OCI-LY7 (cell line): ENCODE results near the gene THYN1. TPM values are rescaled to one million over a fixed set of nuclear protein-coding genes. Genes with fewer than 3 reads are reported as not detected.

Experiments
- BruUV-seq: library from RNA; stranded (reverse); fragments of 400-500 nt; replicated peaks from 2 replicates; lab custom pipeline; 2021; lab: Mats Ljungman, UMichigan
- CTCF ChIA-PET: fragments of 300-600 bp; sonication (Branson Sonifier 250); formaldehyde crosslinking; loops from one replicate; lab custom pipeline; 2022; ENCODE audit warnings: antibody characterized with exemption; ENCODE audit not compliant: unreplicated experiment; lab: Charles Lee
- POLR2A ChIA-PET: fragments of 300-600 bp; sonication (Branson Sonifier 250); formaldehyde crosslinking; loops from one replicate; lab custom pipeline; 2022; ENCODE audit warnings: antibody characterized with exemption; lab: Charles Lee
- DNase-seq: peaks from one replicate; pipeline ENCODE4 v3.0.0-alpha.2; 2015; ENCODE audit warnings: low spot score
- H2AFZ ChIP-seq: fragments of 200-600 bp; sonication (generic), shearing (Covaris generic); 2 replicates; pipeline ENCODE4 v1.6.1; 2014; ENCODE audit warnings: mild to moderate bottlenecking, antibody characterized with exemption, low read length, moderate library complexity
- H3K27ac ChIP-seq: fragments of 200-600 bp; sonication (generic); 2 replicates; pipeline ENCODE4 v1.5.1; 2014; ENCODE audit warnings: mixed run types, low read depth, mild to moderate bottlenecking, moderate library complexity, low read length, inconsistent platforms; ENCODE audit not compliant: poor library complexity, severe bottlenecking
- H3K36me3 ChIP-seq: fragments of 200-600 bp; sonication (generic); 2 replicates; pipeline ENCODE4 v1.6.1; 2014; ENCODE audit warnings: mild to moderate bottlenecking, antibody characterized with exemption, low read length, moderate library complexity, mixed read lengths; ENCODE audit not compliant: insufficient read depth
- H3K4me1 ChIP-seq: fragments of 200-600 bp; sonication (generic); 2 replicates; pipeline ENCODE4 v1.5.1; 2014; ENCODE audit warnings: mild to moderate bottlenecking, low read length; ENCODE audit not compliant: insufficient read depth, poor library complexity, severe bottlenecking
- H3K4me2 ChIP-seq: fragments of 200-600 bp; sonication (generic); 2 replicates; pipeline ENCODE4 v1.6.1; 2014; ENCODE audit warnings: mild to moderate bottlenecking, low read length
- H3K4me3 ChIP-seq: fragments of 200-600 bp; sonication (generic); 2 replicates; pipeline ENCODE4 v1.5.1; 2014; ENCODE audit warnings: mild to moderate bottlenecking, low read depth, low read length; ENCODE audit not compliant: poor library complexity, severe bottlenecking
- H3K79me2 ChIP-seq: fragments of 200-600 bp; sonication (generic); 2 replicates; pipeline ENCODE4 v1.6.1; 2016; ENCODE audit warnings: low read depth, mild to moderate bottlenecking, low read length, moderate library complexity, mixed read lengths; ENCODE audit not compliant: insufficient read depth
- H3K9me2 ChIP-seq: fragments of 200-600 bp; sonication (generic); 2 replicates; pipeline ENCODE4 v1.6.1; 2016; ENCODE audit warnings: mild to moderate bottlenecking, low read length, mixed read lengths; ENCODE audit not compliant: insufficient read depth
- H3K9me3 ChIP-seq: fragments of 200-600 bp; sonication (generic); 2 replicates; pipeline ENCODE4 v1.6.1; 2014; ENCODE audit warnings: mild to moderate bottlenecking, mixed run types, low read length, mixed read lengths
- H4K20me1 ChIP-seq: fragments of 200-600 bp; sonication (generic); 2 replicates; pipeline ENCODE4 v1.6.1; 2014; ENCODE audit warnings: mild to moderate bottlenecking, antibody characterized with exemption, low read length, moderate library complexity, mixed read lengths; ENCODE audit not compliant: insufficient read depth
- CTCF ChIP-seq: fragments of 200-600 bp; sonication (generic); conservative IDR thresholded peaks from 2 replicates; pipeline ENCODE4 v1.5.1; 2014; ENCODE audit warnings: mild to moderate bottlenecking, antibody characterized with exemption, low read length, moderate library complexity, mixed read lengths
- EZH2phosphoT487 ChIP-seq: fragments of 200-600 bp; sonication (generic); IDR thresholded peaks from 2 replicates; pipeline ENCODE4 v1.6.1; 2018; ENCODE audit warnings: low read depth, borderline replicate concordance, mild to moderate bottlenecking, mixed run types, antibody characterized with exemption, low read length, moderate library complexity, mixed read lengths
- intact Hi-C: fragments of 100-400 bp; cut with micrococcal nuclease; formaldehyde crosslinking; loops from one replicate; pipeline ENCODE4 v1.10.0; 2022; ENCODE audit not compliant: unreplicated experiment
- total RNA-seq, 2 experiments: library from RNA; depleted of rRNA in 1 of 2; stranded (reverse); fragments of >200 nt in 1 of 2; shearing (Covaris generic) in 1 of 2; gene quantifications; 2 replicates each; pipeline ENCODE4 v1.2.3, GENCODE V29; 2014 to 2022

Gene THYN1
- total RNA-seq, 2 experiments from 2014 or later = 51.6 to 101 TPM

- ChIA-PET POLR2A (interaction anchor here (1.3 kb wide), 1 partner anchor 27 kb away, joined by 4 read pairs; no protein-coding TSS in a partner anchor), CTCF (no interaction called here)
- H3K9me3 ChIP-seq = no peaks in the 10 kb centered on the region
- intact Hi-C loops = no loop called here
- no peaks in the 10 kb centered on the region for H4K20me1 ChIP-seq
- no peak overlapping the region for H3K27ac ChIP-seq
- TF ChIP-seq EZH2phosphoT487 (no peak), CTCF (no peak)
- H3K4me3 ChIP-seq = no peak overlapping the region
- no peak overlapping the region for H3K4me2 ChIP-seq
- peaks cover 26% of the 10 kb centered on the region; the same call in 1 of the 2 replicates for H3K36me3 ChIP-seq
- no peaks in the 10 kb centered on the region for H3K9me2 ChIP-seq
- H2AFZ ChIP-seq = no peak overlapping the region
- no peaks in the 10 kb centered on the region for H3K79me2 ChIP-seq
- H3K4me1 ChIP-seq = peaks cover 16% of the 10 kb centered on the region
- BruUV-seq = no TSS peak
- DNase-seq = no peak
Observed at GRCh38 chr11:134260983-134261382, 7.8 kb upstream of the THYN1 start.

GRCh38 chr11:134260503-134260902, 7.4 kb upstream of the THYN1 start:
- H3K36me3 ChIP-seq = peaks cover 26% of the 10 kb centered on the region; the same call in 1 of the 2 replicates
- POLR2A ChIA-PET = interaction anchor here (1.3 kb wide), 1 partner anchor 26 kb away, joined by 4 read pairs; no protein-coding TSS in a partner anchor
- no peaks in the 10 kb centered on the region for H3K79me2 ChIP-seq
- H3K4me1 ChIP-seq = peaks cover 16% of the 10 kb centered on the region
- TF ChIP-seq EZH2phosphoT487 = no peak
- no peak for TF ChIP-seq CTCF
- H4K20me1 ChIP-seq = no peaks in the 10 kb centered on the region
- no peaks in the 10 kb centered on the region for H3K9me3 ChIP-seq
- no peaks in the 10 kb centered on the region for H3K9me2 ChIP-seq
- intact Hi-C loops = no loop called here
- CTCF ChIA-PET = no interaction called here
- BruUV-seq = no TSS peak
- peak overlapping the region; percentile 12 for H3K27ac ChIP-seq
- peak; percentile 15 for DNase-seq
- peak overlapping the region; percentile 11; the same call in 1 of the 2 replicates for H3K4me2 ChIP-seq
- no peak overlapping the region for H3K4me3 ChIP-seq
- no peak overlapping the region for H2AFZ ChIP-seq

GRCh38 chr11:134258577-134258976, 5.4 kb upstream of the THYN1 start:
- Histone ChIP-seq H4K20me1 (no peaks in the 10 kb centered on the region), H3K4me1 (peaks cover 21% of the 10 kb centered on the region), H3K27ac (no peak overlapping the region), H3K36me3 (peaks cover 26% of the 10 kb centered on the region; the same call in 1 of the 2 replicates), H3K79me2 (peaks cover 8% of the 10 kb centered on the region; the same call in 1 of the 2 replicates), H3K9me3 (no peaks in the 10 kb centered on the region), H3K4me3 (no peak overlapping the region), H3K9me2 (no peaks in the 10 kb centered on the region), H3K4me2 (no peak overlapping the region), H2AFZ (no peak overlapping the region)
- no peak for TF ChIP-seq EZH2phosphoT487
- no peak for TF ChIP-seq CTCF
- DNase-seq = no peak
- no TSS peak for BruUV-seq
- CTCF ChIA-PET = no interaction called here
- POLR2A ChIA-PET = no interaction called here
- intact Hi-C loops = no loop called here
